ENCODE measurements around the gene HFM1. TPM values are rescaled to one million over a fixed set of nuclear protein-coding genes. Genes with fewer than 3 reads are reported as not detected.
"Not testable (repeated sequence)": the region's sequence is repeated elsewhere in the genome, so short reads cannot be mapped to it uniquely, and the experiment has no call there.

HFM1 gene, protein sequence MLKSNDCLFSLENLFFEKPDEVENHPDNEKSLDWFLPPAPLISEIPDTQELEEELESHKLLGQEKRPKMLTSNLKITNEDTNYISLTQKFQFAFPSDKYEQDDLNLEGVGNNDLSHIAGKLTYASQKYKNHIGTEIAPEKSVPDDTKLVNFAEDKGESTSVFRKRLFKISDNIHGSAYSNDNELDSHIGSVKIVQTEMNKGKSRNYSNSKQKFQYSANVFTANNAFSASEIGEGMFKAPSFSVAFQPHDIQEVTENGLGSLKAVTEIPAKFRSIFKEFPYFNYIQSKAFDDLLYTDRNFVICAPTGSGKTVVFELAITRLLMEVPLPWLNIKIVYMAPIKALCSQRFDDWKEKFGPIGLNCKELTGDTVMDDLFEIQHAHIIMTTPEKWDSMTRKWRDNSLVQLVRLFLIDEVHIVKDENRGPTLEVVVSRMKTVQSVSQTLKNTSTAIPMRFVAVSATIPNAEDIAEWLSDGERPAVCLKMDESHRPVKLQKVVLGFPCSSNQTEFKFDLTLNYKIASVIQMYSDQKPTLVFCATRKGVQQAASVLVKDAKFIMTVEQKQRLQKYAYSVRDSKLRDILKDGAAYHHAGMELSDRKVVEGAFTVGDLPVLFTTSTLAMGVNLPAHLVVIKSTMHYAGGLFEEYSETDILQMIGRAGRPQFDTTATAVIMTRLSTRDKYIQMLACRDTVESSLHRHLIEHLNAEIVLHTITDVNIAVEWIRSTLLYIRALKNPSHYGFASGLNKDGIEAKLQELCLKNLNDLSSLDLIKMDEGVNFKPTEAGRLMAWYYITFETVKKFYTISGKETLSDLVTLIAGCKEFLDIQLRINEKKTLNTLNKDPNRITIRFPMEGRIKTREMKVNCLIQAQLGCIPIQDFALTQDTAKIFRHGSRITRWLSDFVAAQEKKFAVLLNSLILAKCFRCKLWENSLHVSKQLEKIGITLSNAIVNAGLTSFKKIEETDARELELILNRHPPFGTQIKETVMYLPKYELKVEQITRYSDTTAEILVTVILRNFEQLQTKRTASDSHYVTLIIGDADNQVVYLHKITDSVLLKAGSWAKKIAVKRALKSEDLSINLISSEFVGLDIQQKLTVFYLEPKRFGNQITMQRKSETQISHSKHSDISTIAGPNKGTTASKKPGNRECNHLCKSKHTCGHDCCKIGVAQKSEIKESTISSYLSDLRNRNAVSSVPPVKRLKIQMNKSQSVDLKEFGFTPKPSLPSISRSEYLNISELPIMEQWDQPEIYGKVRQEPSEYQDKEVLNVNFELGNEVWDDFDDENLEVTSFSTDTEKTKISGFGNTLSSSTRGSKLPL (N-terminal part only)
- polyA plus RNA-seq (ENCODE audit: insufficient read length in 3 of 3): 1 to 10 TPM; 5.2 to 8.5 (median 7.4) TPM
- long read RNA-seq, donor 1: 0 reads
- long read RNA-seq, donor 2: 0 reads
- long read RNA-seq, donor 3: 0 reads
- long read RNA-seq, donor 4: 0 reads
- long read RNA-seq, donor 5: 0 reads
- long read RNA-seq, donor 6: 0 reads
- long read RNA-seq, donor 7, partial matches to known transcripts: 0 of 1 reads
- long read RNA-seq, donor 7, other reads (novel, unspliced or antisense): 0 of 1 reads
- long read RNA-seq, donor 8: 0 reads
- long read RNA-seq, donor 9, partial matches to known transcripts: 0 of 1 reads
- long read RNA-seq, donor 9, other reads (novel, unspliced or antisense): 0 of 1 reads
- long read RNA-seq, donor 10: 0 reads
- long read RNA-seq, donor 11: 0 reads
- long read RNA-seq, donor 12: 0 reads
- long read RNA-seq, donor 13: 0 reads
- long read RNA-seq, donor 14: 0 reads
- long read RNA-seq, donor 15: 0 reads
- long read RNA-seq, donor 16: 0 reads

DNA sequence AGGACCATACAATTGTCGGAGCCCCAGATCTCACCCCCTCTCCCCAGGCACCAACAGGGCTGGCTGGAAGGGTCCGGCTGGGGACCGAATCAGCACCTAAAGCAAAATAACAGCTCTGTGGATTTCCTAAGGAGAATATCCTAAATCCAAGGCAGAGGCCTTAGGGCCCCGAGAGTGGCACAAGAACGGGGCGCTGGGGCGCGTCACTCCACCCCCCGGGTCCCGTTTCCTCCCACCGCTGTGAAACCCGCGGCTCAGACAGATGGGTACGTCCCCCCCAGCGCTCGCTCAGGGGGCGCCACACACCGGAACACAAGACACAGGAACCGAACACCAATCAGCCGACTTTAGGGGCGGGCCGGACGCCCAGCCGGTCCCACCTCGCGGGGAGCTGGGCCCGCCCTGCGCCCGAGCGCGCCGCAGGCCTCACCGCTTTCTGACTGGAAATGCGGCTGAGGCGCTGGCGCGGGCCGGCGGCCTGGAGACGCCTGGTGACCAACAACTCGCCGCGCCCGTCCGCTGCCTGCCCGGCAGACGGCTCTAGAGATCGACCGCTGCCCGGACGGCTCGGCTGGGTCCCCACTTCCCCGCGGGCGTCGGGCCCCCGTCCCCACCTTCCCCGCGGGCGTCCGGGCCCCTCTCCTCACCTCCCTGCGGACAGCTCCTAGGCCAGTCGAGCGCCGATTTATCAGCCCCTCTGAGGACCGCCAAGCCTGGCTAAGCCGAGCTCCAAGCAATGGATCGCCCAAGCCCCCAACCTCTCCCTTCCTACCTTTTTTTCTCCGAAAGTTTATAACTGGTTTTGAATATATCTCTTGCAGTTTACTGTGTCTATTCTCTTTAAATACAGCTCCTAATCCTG is at the start of gene HFM1:
TSS of gene HFM1 (minus strand) at position 687 of the 862 bp plus-strand sequence. CDS start 3,755 bp downstream, outside the sequence.
- peak; percentile 89 for DNase-seq

DNA sequence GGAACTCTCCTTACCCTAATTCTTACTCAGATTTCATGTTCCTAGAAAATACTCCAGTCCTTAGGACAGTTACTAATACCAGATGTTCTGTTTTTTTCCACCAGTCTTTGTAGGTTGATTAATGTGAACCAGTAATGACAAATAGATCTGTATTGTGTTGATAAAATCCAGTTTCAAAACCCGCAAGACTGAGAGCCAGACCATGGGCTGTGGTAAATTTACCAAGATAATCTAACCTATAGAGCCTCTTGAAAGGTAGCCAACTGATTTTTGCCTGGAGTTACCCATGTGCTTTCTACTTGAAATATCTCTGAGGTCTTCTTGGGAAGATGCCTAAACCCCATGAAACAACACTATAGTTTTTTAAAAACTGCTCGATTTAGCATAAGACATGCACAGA is 49.5 kb upstream of the HFM1 start:
- no peak for DNase-seq

DNA sequence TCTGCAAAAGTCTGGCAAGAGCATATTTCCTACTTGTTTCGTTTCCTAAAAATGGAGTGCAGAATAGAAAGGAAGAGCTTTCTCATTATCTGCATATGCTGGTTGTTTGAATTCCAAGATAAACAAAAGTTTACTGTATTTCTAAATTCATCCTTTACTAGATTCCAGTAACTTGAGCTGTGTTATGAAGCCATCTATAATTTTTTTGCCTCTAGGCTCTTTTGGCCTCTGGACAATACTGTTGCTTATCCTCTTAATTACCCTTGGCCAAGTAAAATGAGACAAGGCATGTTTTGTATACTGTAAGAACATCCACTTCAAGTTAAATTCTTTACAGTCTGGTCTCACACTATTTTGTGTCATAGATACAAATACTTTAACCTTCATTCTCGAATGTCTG is 45.6 kb upstream of the HFM1 start:
- peak; percentile 26 for DNase-seq

DNA sequence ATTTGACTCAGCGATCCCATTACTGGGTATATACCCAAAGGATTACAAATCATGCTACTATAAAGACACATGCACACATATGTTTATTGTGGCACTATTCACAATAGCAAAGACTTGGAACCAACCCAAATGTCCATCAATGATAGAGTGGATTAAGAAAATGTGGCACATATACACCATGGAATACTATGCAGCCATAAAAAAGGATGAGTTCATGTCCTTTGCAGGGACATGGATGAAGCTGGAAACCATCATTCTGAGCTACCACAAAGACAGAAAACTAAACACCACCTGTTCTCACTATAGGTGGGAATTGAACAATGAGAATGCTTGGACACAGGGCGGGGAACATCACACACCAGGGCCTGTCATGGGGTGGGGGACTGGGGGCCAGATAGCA is 43.1 kb upstream of the HFM1 start:
- not testable (repeated sequence) for DNase-seq

DNA sequence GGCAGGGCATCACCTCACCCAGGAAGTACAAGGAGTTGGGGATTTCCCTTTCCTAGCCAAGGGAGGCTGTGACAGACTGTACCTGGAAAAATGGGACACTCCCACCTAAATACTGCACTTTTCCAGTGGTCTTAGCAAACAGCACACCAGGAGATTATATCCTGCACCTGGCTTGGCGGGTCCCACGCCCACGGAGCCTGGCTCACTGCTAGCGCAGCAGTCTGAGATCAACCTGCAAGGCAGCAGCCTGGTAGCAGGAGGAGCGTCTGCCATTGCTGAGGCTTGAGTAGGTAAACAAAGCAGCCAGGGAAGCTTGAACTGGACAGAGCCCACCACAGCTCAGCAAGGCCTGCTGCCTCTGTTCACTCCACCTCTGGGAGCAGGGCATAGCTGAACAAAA is 37.3 kb upstream of the HFM1 start:
- not testable (repeated sequence) for DNase-seq

DNA sequence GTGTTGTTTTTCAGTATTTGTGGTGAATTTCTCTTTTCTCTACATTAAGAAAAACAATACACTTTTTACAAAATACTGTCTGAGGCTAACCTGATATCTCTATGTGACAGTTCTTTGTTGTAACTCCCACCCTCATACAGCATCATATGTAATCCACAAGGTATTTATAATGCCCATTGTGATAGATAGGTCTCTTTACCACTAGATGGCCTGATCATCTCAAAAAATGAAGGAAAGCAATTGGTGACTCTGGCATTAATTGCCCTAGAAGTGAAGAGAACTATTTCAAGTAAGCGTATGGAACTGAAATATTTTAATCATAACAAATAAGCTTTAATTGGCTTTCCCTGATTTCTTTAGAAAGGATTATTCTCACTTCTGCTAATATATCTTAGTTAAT is 36.2 kb upstream of the HFM1 start:
- DNase-seq: no peak

DNA sequence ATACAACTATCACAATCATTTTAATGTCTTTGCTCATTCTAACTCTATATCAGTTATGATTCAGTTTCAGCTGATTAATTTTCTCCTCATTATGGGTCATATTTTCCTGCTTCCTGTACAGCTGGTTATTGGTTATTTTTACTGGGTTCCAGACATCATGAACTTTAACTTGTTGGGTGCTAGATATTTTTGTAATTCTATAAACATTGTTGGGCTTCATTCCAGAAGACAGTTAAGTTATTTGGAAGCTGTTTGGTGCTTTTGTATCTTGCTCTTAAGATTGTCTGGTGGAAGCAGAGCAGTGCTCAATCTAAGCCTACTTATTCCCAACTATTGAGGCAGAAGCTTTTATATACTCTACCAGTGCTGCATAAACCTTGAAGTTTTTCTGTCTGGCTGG is 34.4 kb upstream of the HFM1 start:
- DNase-seq: no peak

DNA sequence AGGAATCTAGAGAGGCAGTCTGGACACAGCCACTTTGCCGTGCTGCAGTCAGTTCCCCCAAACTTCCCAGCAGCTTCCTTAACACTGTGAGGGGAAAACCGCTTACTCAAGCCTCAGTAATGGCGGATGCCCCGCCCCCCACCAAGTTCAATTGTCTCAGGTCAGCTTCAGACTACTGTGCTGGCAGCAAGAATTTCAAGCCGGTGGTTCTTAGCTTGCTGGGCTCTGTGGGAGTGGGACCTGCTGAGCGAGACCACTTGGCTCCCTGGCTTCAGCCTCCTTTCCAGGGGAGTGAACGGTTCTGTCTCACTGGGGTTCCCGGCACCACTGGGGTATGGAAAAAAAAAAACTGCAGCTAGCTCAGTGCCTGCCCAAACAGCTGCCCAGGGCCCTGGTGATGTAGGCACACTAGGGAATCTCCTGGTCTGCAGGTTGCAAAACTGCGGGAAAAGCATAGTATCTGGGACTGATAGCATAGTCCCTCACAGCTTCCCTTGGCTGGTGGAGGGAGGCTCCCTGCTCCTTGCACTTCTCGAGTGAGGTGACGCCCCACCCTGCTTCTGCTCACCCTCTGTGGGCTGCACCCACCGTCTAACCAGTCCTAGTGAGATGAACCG is 23.7 kb upstream of the HFM1 start:
- DNase-seq: no peak

DNA sequence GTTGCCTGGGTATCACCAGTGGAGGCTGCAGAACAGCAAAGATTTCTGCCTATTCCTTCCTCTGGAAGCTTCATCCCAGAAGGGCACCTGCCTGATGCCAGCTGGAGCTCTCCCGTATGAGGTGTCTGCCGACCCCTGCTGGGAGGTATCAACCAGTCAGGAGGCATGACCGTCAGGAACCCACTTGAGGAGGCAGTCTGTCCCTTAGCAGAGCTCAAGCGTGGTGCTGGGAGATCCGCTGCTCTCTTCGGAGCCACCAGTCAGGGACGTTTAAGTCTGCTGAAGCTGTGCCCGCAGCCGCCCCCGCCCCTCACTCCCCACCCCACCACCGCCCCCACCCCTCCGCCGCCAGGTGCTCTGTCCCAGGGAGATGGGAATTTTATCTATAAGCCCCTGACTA is 23.1 kb upstream of the HFM1 start:
- DNase-seq: no peak

DNA sequence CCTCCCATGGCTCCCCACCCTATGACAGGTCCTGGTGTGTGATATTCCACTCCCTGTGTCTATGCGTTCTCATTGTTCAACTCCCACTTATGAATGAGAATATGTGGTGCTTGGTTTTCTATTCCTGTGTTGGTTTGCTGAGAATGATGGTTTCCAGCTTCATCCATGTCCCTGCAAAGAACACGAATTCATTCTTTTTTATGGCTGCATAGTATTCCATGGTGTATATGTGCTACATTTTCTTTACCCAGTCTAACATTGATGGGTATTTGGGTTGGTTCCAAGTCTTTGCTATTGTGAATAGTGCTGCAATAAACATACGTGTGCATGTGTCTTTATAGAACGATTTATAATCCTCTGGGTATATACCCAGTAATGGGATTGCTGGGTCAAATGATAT is 17.9 kb upstream of the HFM1 start:
- DNase-seq: not testable (repeated sequence)

DNA sequence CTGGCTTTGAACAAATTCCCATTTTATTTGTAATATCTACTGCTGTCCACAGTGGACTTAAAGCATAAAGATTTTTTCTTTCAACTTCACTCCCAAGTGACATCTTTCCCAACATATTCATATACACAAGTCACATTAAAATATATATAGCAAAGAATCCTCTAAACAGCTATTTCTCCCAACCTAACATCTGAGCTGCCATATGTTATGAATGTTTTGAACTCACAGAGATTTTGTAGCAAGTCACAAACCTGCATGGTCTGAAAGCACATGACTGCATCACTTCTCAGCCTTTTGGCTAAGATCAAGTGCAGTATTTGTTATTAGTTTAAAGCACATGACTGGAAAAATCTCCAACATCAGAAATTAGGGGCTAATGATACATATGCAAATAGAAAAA is 7.7 kb upstream of the HFM1 start:
- no peak for DNase-seq

DNA sequence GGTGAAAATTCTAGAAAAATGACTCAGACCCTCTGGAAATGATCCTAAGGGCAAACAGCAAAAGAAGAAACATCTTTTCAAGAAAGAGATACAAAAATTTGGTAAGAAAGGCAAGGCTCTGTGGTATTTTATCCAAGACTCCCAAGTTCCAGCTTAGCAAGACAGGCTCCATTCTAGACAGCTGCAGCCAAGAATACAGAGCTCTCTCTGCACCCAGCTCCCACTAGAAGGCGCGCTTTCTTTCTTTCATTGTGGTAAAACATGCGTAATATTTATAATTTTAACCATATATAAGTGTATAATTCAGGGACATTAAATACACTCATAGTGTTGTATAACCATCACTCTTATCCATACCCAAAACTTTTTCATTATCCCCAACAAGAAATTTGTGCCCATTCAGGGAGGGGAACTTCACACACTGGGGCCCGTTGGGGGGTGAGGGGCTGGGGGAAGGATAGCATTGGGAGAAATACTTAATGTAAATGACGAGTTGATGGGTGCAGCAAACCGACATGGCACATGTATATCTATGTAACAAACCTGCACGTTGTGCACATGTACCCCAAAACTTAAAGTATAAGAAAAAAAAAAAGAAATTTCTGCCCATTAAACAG is 2.2 kb upstream of the HFM1 start:
- DNase-seq: no peak

DNA sequence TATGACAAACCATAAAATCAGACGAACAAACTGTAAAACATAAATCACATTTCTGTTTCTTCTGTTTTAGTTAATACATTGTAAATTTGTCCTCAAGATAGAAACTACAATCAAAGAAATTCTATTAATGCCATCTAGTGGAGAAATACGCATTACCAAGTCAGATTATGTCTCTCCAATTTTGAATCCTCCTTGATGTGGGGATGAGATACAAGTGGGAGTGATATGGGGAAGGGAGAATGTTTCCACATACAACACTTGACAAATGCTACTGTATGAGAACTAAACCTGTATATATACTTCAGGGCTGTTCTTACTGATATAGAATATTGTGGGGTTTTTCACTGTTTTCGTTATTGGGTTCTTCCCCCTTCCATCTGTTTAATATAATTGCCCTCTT is 2.6 kb downstream of the HFM1 start:
- peak; percentile 21 for DNase-seq

DNA sequence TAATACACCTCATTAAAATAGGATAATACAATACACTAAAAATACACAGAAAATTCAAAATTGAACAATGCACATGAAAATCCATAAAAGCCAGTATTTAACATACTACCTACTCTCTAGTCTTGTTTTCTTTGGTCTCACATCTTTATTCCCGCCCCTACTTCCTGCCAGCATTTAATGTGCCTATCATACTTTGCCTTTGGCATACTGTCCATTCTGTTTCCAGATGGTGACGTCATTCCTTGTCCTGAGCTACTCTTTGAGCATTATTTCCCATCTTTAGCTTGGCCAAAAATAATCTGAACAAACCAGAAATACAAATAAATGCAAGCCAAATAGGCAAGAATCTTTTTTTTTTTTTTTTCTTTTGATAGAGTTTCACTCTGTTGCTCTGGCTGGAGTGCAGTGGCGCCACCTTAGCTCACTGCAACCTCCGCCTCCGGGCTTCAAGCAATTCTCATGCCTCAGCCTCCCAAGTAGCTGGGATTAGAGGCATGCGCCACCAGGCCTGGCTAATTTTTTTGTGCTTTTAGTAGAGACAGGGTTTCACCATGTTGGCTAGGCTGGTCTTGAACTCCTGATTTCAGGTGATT is 4.4 kb downstream of the HFM1 start:
- no peak for DNase-seq

DNA sequence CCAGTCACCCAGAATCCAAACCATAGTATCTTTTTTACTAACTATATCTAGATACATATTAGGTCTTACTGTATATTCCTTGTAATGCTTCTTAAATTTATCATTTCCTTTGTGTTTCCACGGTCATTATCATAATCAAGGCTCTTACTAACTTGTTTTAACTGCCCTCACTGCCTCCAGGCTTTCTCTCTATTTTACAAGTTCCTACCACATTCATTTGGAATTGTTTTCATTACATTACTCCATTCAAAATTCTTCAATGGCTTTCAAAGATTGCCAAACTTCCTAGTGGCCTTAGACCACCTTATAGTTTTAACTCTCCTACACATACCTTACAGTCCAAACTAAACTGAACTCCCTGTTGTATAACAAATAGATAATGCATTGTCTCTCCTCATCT is 6.3 kb downstream of the HFM1 start:
- no peak for DNase-seq

DNA sequence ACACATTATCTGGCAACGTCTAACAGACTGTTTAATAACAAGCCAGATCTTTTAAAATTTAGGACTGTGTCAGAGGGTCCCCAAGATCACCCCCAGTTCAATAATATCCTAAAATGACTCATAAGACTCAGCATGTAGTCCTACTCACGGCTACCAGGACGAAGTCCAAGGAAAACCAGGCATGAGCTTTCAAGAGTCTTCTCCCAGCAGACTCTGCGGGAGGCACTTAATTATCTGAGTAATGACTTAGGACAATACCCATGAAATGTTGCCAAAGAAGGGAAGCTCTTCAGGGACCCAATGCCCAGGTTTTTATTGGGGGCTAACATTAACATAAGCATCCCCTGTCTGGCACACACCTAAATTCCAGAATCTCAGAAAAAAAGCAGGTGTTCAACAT is 7.0 kb downstream of the HFM1 start:
- DNase-seq: no peak

DNA sequence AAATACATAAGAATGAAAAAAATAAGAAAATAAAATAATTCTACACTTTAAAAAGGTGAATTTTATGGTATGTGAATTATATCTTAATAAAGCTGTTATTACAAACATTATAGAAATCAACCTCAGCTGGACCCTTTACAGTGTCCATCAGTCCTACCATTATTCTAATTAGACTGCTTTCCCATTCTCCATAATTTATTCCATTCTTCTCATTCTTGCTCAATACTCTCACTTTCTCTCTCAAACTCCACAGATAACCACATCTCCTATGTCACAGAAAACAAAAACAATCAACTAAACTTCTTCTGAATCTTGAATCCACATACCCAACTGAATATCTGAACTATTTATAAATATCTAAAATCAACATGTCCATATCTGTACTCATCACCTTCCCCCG is 11.6 kb downstream of the HFM1 start:
- no peak for DNase-seq

DNA sequence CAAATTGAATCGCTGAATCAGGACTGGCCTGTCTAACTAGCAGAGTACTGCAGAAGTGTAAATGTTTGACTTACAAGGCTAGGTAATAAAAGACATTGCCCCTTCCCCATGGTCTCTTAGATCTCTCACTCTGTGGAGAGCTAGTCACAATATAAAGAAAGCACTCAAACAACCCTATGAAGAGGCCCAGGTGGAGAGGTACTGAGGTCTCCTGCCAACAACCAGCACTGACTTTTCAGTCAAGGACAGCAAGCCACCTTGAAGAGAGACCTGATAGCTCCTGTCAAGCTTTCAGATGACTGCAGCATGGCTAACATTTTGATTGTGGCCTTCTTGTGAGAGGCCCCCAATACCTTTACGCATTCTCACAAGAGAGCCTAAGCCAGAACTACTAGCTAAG is 18.5 kb downstream of the HFM1 start:
- DNase-seq: no peak

DNA sequence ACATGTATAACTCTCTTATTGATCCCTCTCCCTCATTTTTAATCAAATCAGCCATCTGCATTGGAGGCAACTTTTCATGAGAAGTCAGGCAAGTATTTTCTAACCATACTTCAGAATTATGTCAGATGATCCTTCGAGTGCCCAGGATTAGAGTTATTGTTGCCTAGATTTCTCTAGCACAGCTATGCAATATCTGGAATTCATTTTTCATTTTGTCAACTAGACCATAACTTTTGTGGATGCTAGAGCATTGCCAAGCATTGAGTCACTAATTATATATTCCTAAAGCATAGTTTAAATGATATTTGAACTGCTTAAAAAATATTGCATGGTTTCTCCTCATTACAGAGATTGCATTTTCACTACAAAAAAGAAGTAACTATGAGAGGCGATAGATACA is 21.2 kb downstream of the HFM1 start:
- DNase-seq: no peak
